Measurements from ENCODE around the gene GYG2. TPM values are rescaled to one million over a fixed set of nuclear protein-coding genes. Genes with fewer than 3 reads are reported as not detected.
A peak's percentile ranks its signal among the peaks of the same experiment; 100 is the strongest.

The GYG2 gene
- total and polyA plus RNA-seq, 2 experiments from 2014 or later: 41.4 to 44.3 TPM

DNA sequence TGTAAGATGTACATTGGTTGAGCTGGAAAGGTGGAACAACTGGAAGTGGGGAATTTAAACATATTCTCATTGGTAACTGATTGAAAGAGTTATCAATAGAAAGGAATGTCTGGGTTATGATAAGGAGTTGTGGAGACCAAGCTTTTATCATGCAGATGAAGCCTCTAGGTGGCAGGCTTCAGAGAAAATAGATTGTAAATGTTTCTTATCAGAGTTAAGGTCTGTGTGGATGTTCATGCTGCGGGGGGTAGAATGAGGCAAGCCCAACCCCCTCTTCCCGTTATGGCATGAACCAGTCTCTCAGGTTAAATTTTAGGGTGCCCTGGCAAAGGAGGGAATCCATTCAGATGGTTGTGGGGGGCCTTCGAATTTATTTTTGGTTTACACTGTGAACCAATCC lies 84.4 kb downstream of the GYG2 start:
- H3K4me3 ChIP-seq: no peak overlapping the region
- H3K4me1 ChIP-seq (ENCODE audit: insufficient read depth): no peaks in the 10 kb centered on the region
- DNase-seq (ENCODE audit: low spot score): no peak
- no peaks in the 10 kb centered on the region for H3K9me2 ChIP-seq (replicated peaks; ENCODE audit: insufficient read depth)
- H3K79me2 ChIP-seq: no peaks in the 10 kb centered on the region
- TF ChIP-seq EZH2phosphoT487 (IDR thresholded peaks at IDR 0.05; ENCODE audit: low read depth, severe bottlenecking, unreplicated experiment): no peak
- TF ChIP-seq, protein P1, sequence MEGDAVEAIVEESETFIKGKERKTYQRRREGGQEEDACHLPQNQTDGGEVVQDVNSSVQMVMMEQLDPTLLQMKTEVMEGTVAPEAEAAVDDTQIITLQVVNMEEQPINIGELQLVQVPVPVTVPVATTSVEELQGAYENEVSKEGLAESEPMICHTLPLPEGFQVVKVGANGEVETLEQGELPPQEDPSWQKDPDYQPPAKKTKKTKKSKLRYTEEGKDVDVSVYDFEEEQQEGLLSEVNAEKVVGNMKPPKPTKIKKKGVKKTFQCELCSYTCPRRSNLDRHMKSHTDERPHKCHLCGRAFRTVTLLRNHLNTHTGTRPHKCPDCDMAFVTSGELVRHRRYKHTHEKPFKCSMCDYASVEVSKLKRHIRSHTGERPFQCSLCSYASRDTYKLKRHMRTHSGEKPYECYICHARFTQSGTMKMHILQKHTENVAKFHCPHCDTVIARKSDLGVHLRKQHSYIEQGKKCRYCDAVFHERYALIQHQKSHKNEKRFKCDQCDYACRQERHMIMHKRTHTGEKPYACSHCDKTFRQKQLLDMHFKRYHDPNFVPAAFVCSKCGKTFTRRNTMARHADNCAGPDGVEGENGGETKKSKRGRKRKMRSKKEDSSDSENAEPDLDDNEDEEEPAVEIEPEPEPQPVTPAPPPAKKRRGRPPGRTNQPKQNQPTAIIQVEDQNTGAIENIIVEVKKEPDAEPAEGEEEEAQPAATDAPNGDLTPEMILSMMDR (IDR thresholded peaks at IDR 0.05; ENCODE audit: poor library complexity): peak; percentile 37
- peak overlapping the region; percentile 64 for H3K27ac ChIP-seq
- H3K36me3 ChIP-seq (replicated peaks; ENCODE audit: insufficient read depth, low read depth): no peaks in the 10 kb centered on the region
- no peaks in the 10 kb centered on the region for H3K9me3 ChIP-seq (ENCODE audit: low read depth)
- H3K4me2 ChIP-seq: no peak overlapping the region
- H4K20me1 ChIP-seq (ENCODE audit: insufficient read depth, poor library complexity, severe bottlenecking): no peaks in the 10 kb centered on the region
- 22% methylated on average over 3 of the region's 3 CpGs for WGBS (ENCODE audit: low lambda C conversion rate, missing lambda C conversion rate)
- H2AFZ ChIP-seq: no peak overlapping the region
- no peaks in the 10 kb centered on the region for H3K27me3 ChIP-seq

DNA sequence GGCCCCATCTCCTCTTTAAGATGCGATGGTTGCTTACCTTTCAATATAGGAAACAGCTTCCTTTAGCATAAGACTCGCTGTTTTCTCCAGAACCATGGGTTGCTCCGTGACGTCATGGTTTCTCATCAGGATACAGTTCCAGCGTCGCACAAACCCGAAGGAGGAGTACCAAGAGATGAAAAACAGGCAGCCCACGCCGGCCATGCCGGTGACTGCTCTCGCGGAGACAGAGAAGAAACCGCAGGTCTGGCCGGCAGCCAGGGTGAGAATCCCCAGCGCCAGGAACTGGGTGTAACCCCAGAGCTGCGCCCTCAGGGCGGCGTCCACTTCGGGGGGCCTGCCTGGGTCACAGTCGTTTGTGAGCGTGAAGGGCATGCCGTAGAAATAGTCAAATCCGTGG lies 89.0 kb downstream of the GYG2 start:
- Histone ChIP-seq H3K27ac (no peak overlapping the region), H3K4me3 (no peak overlapping the region), H3K4me1 (ENCODE audit: insufficient read depth) (no peaks in the 10 kb centered on the region), H3K79me2 (no peaks in the 10 kb centered on the region), H3K9me3 (ENCODE audit: low read depth) (no peaks in the 10 kb centered on the region), H3K4me2 (no peak overlapping the region), H3K27me3 (no peaks in the 10 kb centered on the region), H2AFZ (no peak overlapping the region), H4K20me1 (ENCODE audit: insufficient read depth, poor library complexity, severe bottlenecking) (no peaks in the 10 kb centered on the region), H3K9me2 (replicated peaks; ENCODE audit: insufficient read depth) (no peaks in the 10 kb centered on the region), H3K36me3 (replicated peaks; ENCODE audit: insufficient read depth, low read depth) (no peaks in the 10 kb centered on the region)
- TF ChIP-seq EZH2phosphoT487 (IDR thresholded peaks at IDR 0.05; ENCODE audit: low read depth, severe bottlenecking, unreplicated experiment): no peak
- TF ChIP-seq EZH2 (IDR thresholded peaks at IDR 0.05; ENCODE audit: borderline replicate concordance): no peak
- TF ChIP-seq, protein P1 (IDR thresholded peaks at IDR 0.05; ENCODE audit: poor library complexity): no peak
- no peak for DNase-seq (ENCODE audit: low spot score)
- 96% methylated on average over 23 of the region's 23 CpGs for WGBS (ENCODE audit: low lambda C conversion rate, missing lambda C conversion rate)

DNA sequence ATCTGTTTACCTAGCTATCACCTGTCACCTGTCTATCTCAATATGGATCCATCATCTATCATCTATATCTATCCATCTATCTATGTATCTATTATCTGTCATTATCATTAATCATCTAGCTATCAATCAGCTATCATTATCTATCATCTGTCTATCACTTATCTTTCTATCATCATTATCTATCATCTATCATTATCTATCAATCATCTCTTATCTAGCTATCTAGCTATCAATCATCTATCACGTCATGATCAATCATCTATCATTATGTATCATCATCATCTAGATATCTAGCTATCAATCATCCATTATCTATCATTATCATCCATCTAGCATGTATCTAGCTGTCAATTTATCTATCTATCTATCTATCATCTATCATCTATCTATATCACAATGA lies 92.5 kb downstream of the GYG2 start:
- Histone ChIP-seq H3K9me3 (ENCODE audit: low read depth) (no peaks in the 10 kb centered on the region), H3K27me3 (no peaks in the 10 kb centered on the region), H4K20me1 (ENCODE audit: insufficient read depth, poor library complexity, severe bottlenecking) (no peaks in the 10 kb centered on the region), H3K36me3 (replicated peaks; ENCODE audit: insufficient read depth, low read depth) (no peaks in the 10 kb centered on the region), H3K9me2 (replicated peaks; ENCODE audit: insufficient read depth) (no peaks in the 10 kb centered on the region), H3K4me1 (ENCODE audit: insufficient read depth) (no peaks in the 10 kb centered on the region), H3K79me2 (no peaks in the 10 kb centered on the region), H2AFZ (no peak overlapping the region), H3K4me2 (no peak overlapping the region), H3K27ac (no peak overlapping the region), H3K4me3 (no peak overlapping the region)
- no peak for DNase-seq (ENCODE audit: low spot score)
- TF ChIP-seq, protein P1 (IDR thresholded peaks at IDR 0.05; ENCODE audit: poor library complexity): no peak
- TF ChIP-seq EZH2phosphoT487 (IDR thresholded peaks at IDR 0.05; ENCODE audit: low read depth, severe bottlenecking, unreplicated experiment) (no peak), EZH2 (IDR thresholded peaks at IDR 0.05; ENCODE audit: borderline replicate concordance) (no peak)
- WGBS (ENCODE audit: low lambda C conversion rate, missing lambda C conversion rate): 81% methylated on average over 1 of the region's 1 CpG

GRCh38 chrX:2921750-2922149 lies 93.0 kb downstream of the GYG2 start:
- Histone ChIP-seq H3K4me1 (ENCODE audit: insufficient read depth) (no peaks in the 10 kb centered on the region), H3K4me3 (no peak overlapping the region), H3K4me2 (no peak overlapping the region), H3K9me3 (ENCODE audit: low read depth) (no peaks in the 10 kb centered on the region), H3K79me2 (no peaks in the 10 kb centered on the region), H3K27ac (no peak overlapping the region), H2AFZ (no peak overlapping the region), H4K20me1 (ENCODE audit: insufficient read depth, poor library complexity, severe bottlenecking) (no peaks in the 10 kb centered on the region), H3K27me3 (no peaks in the 10 kb centered on the region), H3K36me3 (replicated peaks; ENCODE audit: insufficient read depth, low read depth) (no peaks in the 10 kb centered on the region), H3K9me2 (replicated peaks; ENCODE audit: insufficient read depth) (no peaks in the 10 kb centered on the region)
- no peak for DNase-seq (ENCODE audit: low spot score)
- 75% methylated on average over 9 of the region's 9 CpGs for WGBS (ENCODE audit: low lambda C conversion rate, missing lambda C conversion rate)
- no peak for TF ChIP-seq EZH2phosphoT487 (IDR thresholded peaks at IDR 0.05; ENCODE audit: low read depth, severe bottlenecking, unreplicated experiment)
- TF ChIP-seq, protein P1 (IDR thresholded peaks at IDR 0.05; ENCODE audit: poor library complexity): no peak
- TF ChIP-seq EZH2 (IDR thresholded peaks at IDR 0.05; ENCODE audit: borderline replicate concordance): no peak

Data from hepatocyte (in vitro differentiated cells).